Gastrocnemius medialis (tissue), 4 donors: ENCODE results near the gene TUBG2. TPM values are rescaled to one million over a fixed set of nuclear protein-coding genes. Genes with fewer than 3 reads are reported as not detected.

Experiments
- ATAC-seq, 2 donors: fragments of 150-250 bp; one replicate each; pipeline ENCODE4 v1.9.1; 2016
- DNase-seq, 2 donors: peaks; one replicate each; pipeline ENCODE4 v3.0.0-alpha.2; 2019
- H3K27ac ChIP-seq, 4 donors: fragments of 200-600 bp; sonication (generic); 1 replicate in 1 of 4; 2 replicates in 3 of 4; pipeline ENCODE4 v1.5.1; 2016 to 2018; ENCODE audit warnings: mild to moderate bottlenecking in 2 of 4, moderate library complexity in 1 of 4
- H3K27me3 ChIP-seq, 3 donors: fragments of 200-600 bp; sonication (generic) in 2 of 3; 1 replicate in 1 of 3; 2 replicates in 2 of 3; pipeline versions ENCODE4 v1.5.1 to v1.6.0; 2016 to 2019; ENCODE audit warnings: mild to moderate bottlenecking in 1 of 3, moderate library complexity in 1 of 3
- H3K36me3 ChIP-seq, 2 donors: fragments of 200-600 bp; sonication (generic) in 1 of 2; one replicate each; pipeline ENCODE4 v1.5.1; 2017 to 2018
- H3K4me1 ChIP-seq, 2 donors: fragments of 200-600 bp; sonication (generic) in 1 of 2; one replicate each; pipeline ENCODE4 v1.5.1; 2016 to 2017; ENCODE audit warnings: mild to moderate bottlenecking in 2 of 2
- H3K4me3 ChIP-seq, 4 donors: fragments of 200-600 bp; sonication (generic) in 3 of 4; 1 replicate in 1 of 4; 2 replicates in 3 of 4; pipeline ENCODE4 v1.5.1; 2016 to 2019; ENCODE audit warnings: mild to moderate bottlenecking in 2 of 4
- H3K9me3 ChIP-seq, 3 donors: fragments of 200-600 bp; sonication (generic) in 2 of 3; 1 replicate in 1 of 3; 2 replicates in 2 of 3; pipeline ENCODE4 v1.5.1; 2016 to 2019
- CTCF ChIP-seq, 5 experiments: fragments of 450-650 bp in 3 of 5; fragments of 200-600 bp in 2 of 5; sonication (generic) in 2 of 5; IDR thresholded peaks in 4 of 5; conservative IDR thresholded peaks in 1 of 5; 1 replicate in 4 of 5; 2 replicates in 1 of 5; pipeline ENCODE4 v1.5.1; 2016 to 2019; ENCODE audit warnings: antibody characterized with exemption in 5 of 5, mild to moderate bottlenecking in 3 of 5, moderate library complexity in 3 of 5
- POLR2A ChIP-seq, 2 donors: fragments of 450-650 bp; IDR thresholded peaks; one replicate each; pipeline ENCODE4 v1.6.1; 2017; ENCODE audit warnings: antibody characterized with exemption in 2 of 2, mild to moderate bottlenecking in 2 of 2, moderate library complexity in 2 of 2
- in situ Hi-C, 4 donors: fragments of 200-750 bp; cut with MboI; loops; one replicate each; pipeline versions ENCODE4 v1.15.0 to v1.8.0; 2017; ENCODE audit warnings: low sequenced_read_pairs in 4 of 4
- intact Hi-C: fragments of 100-400 bp; cut with DNase I; formaldehyde crosslinking; loops from one replicate; pipeline ENCODE4 v1.15.1; 2023; ENCODE audit warnings: low total_unique reads
- total RNA-seq, 4 donors: library from RNA; depleted of rRNA; stranded (reverse); fragments of >200 nt; gene quantifications; one replicate each; pipeline versions ENCODE4 v1.1.0 to v1.2.3, GENCODE V29; 2016

Gene TUBG2
- total RNA-seq, 4 donors from 2014 or later, result 3.9 to 5.2 (median 4.2) TPM

GRCh38 chr17:42700586-42701289 lies 41.7 kb downstream of the TUBG2 start:
- no peaks in the 10 kb centered on the region for H3K9me3 ChIP-seq
- no peaks in the 10 kb centered on the region for H3K27me3 ChIP-seq
- intact Hi-C loops, result no loop called here
- H3K27ac ChIP-seq, result no peak overlapping the region
- H3K4me1 ChIP-seq, result no peaks in the 10 kb centered on the region
- in situ Hi-C loops, result loop anchor here in 2 of 4 donors (25.0 kb wide), 2 partner anchors 237 to 487 kb away; no protein-coding TSS in a partner anchor
- peaks cover 11 to 70% of the 10 kb centered on the region in 2 donors for H3K36me3 ChIP-seq
- DNase-seq, result no peak
- TF ChIP-seq CTCF (IDR thresholded peaks at IDR 0.05 in 4 of 5, conservative IDR thresholded peaks at IDR 0.05 in 1 of 5) (no peak), POLR2A (IDR thresholded peaks at IDR 0.05) (no peak)
- no peak overlapping the region for H3K4me3 ChIP-seq
- no peak for ATAC-seq

- ATAC-seq, result no peak
Measured at GRCh38 chr17:42702446-42702845, 43.4 kb downstream of the TUBG2 start.

GRCh38 chr17:42704490-42704836 lies 45.4 kb downstream of the TUBG2 start:
- in situ Hi-C loops (loop anchor here in 2 of 4 donors (25.0 kb wide), 2 partner anchors 233 to 483 kb away; no protein-coding TSS in a partner anchor), intact Hi-C loops (no loop called here)
- H3K27ac ChIP-seq, result no peak overlapping the region
- no peak for TF ChIP-seq POLR2A (IDR thresholded peaks at IDR 0.05)
- no peak for TF ChIP-seq CTCF (IDR thresholded peaks at IDR 0.05 in 4 of 5, conservative IDR thresholded peaks at IDR 0.05 in 1 of 5)
- peaks cover 27 to 96% of the 10 kb centered on the region in 2 donors for H3K36me3 ChIP-seq
- ATAC-seq (no peak), DNase-seq (no peak)
- H3K9me3 ChIP-seq, result no peaks in the 10 kb centered on the region
- H3K4me3 ChIP-seq, result no peak overlapping the region
- no peaks in the 10 kb centered on the region for H3K4me1 ChIP-seq
- no peaks in the 10 kb centered on the region for H3K27me3 ChIP-seq

More at GRCh38 chr17:42702446-42702845, 43.4 kb downstream of the TUBG2 start:
- H3K27ac ChIP-seq, result no peak overlapping the region
- no peaks in the 10 kb centered on the region for H3K27me3 ChIP-seq
- peaks cover 25 to 76% of the 10 kb centered on the region in 2 donors for H3K36me3 ChIP-seq
- intact Hi-C loops (no loop called here), in situ Hi-C loops (loop anchor here in 2 of 4 donors (25.0 kb wide), 2 partner anchors 235 to 485 kb away; no protein-coding TSS in a partner anchor)
- H3K4me1 ChIP-seq, result no peaks in the 10 kb centered on the region
- DNase-seq, result no peak
- TF ChIP-seq POLR2A (IDR thresholded peaks at IDR 0.05) (no peak), CTCF (IDR thresholded peaks at IDR 0.05 in 4 of 5, conservative IDR thresholded peaks at IDR 0.05 in 1 of 5) (no peak)
- no peak overlapping the region for H3K4me3 ChIP-seq
- H3K9me3 ChIP-seq, result no peaks in the 10 kb centered on the region

GRCh38 chr17:42704837-42705494 lies 45.9 kb downstream of the TUBG2 start:
- TF ChIP-seq CTCF (IDR thresholded peaks at IDR 0.05 in 4 of 5, conservative IDR thresholded peaks at IDR 0.05 in 1 of 5) (no peak), POLR2A (IDR thresholded peaks at IDR 0.05) (no peak)
- no peak for ATAC-seq
- intact Hi-C loops (no loop called here), in situ Hi-C loops (loop anchor here in 2 of 4 donors (25.0 kb wide), 2 partner anchors 232 to 482 kb away; no protein-coding TSS in a partner anchor)
- Histone ChIP-seq H3K4me3 (no peak overlapping the region), H3K4me1 (no peaks in the 10 kb centered on the region), H3K9me3 (no peaks in the 10 kb centered on the region), H3K27me3 (no peaks in the 10 kb centered on the region), H3K27ac (no peak overlapping the region), H3K36me3 (peaks cover 27 to 100% of the 10 kb centered on the region in 2 donors)
- DNase-seq, result no peak
